ENCODE measurements around the gene TMEM117. TPM values are rescaled to one million over a fixed set of nuclear protein-coding genes. Genes with fewer than 3 reads are reported as not detected.

Gene TMEM117
- 16.1 and 23.0 TPM in 2 replicates for total RNA-seq

GRCh38 chr12:43835656-43836474 is at the start of gene TMEM117:
TSS of gene TMEM117 (plus strand) at chr12:43836081.

GRCh38 chr12:43805860-43806736 is 29.8 kb upstream of the TMEM117 start, which contains the start of gene TWF1:
TSS of gene TWF1 (minus strand) at chr12:43806317. CDS start at chr12:43806245, 72 bp downstream.

Other genes starting within 250 kb of the TMEM117 start
- 16.1 and 25.2 TPM in 2 replicates for gene PUS7L, start 77.3 kb upstream of the TMEM117 start, total RNA-seq
- gene IRAK4, start 77.1 kb upstream of the TMEM117 start, total RNA-seq = 23.2 and 23.9 TPM in 2 replicates
- gene TWF1, start 29.8 kb upstream of the TMEM117 start, total RNA-seq = 47.9 and 146 TPM in 2 replicates